HG03025 (cell line): ENCODE data around the gene HIRIP3.
"Not testable (repeated sequence)": the region's sequence is repeated elsewhere in the genome, so short reads cannot be mapped to it uniquely, and the experiment has no call there.

Experiments
- ATAC-seq: cut with Tn5 transposase; IDR thresholded peaks from one replicate; pipeline ENCODE4 v1.9.1; 2021; ENCODE audit warnings: mild to moderate bottlenecking, moderate library complexity; ENCODE audit not compliant: unreplicated experiment, low FRiP score

HIRIP3 gene

GRCh38 chr16:29995324-29995910 is at the start of gene HIRIP3:
HIRIP3 (minus strand) TSS chr16:29995617; CDS start chr16:29995605, 12 bp downstream.
- peak; percentile 43 for ATAC-seq

- ATAC-seq = no peak
Observed at GRCh38 chr16:30041841-30042240, 46.4 kb upstream of the HIRIP3 start.

GRCh38 chr16:30040690-30041089 is 45.3 kb upstream of the HIRIP3 start:
- ATAC-seq = not testable (repeated sequence)

GRCh38 chr16:30040221-30040620 is 44.8 kb upstream of the HIRIP3 start:
- no peak for ATAC-seq

- no peak for ATAC-seq
Observed at GRCh38 chr16:30033270-30033669, 37.9 kb upstream of the HIRIP3 start.

GRCh38 chr16:30032083-30032819 is 36.8 kb upstream of the HIRIP3 start:
- ATAC-seq = no peak

- ATAC-seq = no peak
Observed at GRCh38 chr16:30031477-30031918, 36.1 kb upstream of the HIRIP3 start.

GRCh38 chr16:30030841-30031413 is 35.5 kb upstream of the HIRIP3 start, which contains the start of gene TLCD3B:
TLCD3B (minus strand) TSS chr16:30031271; CDS start chr16:30030527, 744 bp downstream.
- ATAC-seq = no peak

- ATAC-seq = no peak
Observed at GRCh38 chr16:30030011-30030685, 34.7 kb upstream of the HIRIP3 start.

- ATAC-seq = no peak
Observed at GRCh38 chr16:30028438-30029076, 33.1 kb upstream of the HIRIP3 start.

GRCh38 chr16:30027588-30028437 is 32.4 kb upstream of the HIRIP3 start:
- no peak for ATAC-seq

- no peak for ATAC-seq
Observed at GRCh38 chr16:30026449-30026848, 31.0 kb upstream of the HIRIP3 start.

GRCh38 chr16:30025574-30025973 is 30.2 kb upstream of the HIRIP3 start:
- no peak for ATAC-seq

- no peak for ATAC-seq
Observed at GRCh38 chr16:30025156-30025555, 29.7 kb upstream of the HIRIP3 start.

GRCh38 chr16:30024451-30024850 is 29.0 kb upstream of the HIRIP3 start:
- no peak for ATAC-seq

- no peak for ATAC-seq
Observed at GRCh38 chr16:30023586-30023985, 28.2 kb upstream of the HIRIP3 start.

- no peak for ATAC-seq
Observed at GRCh38 chr16:30022887-30023286, 27.5 kb upstream of the HIRIP3 start, which contains the start of gene C16orf92. C16orf92 (plus strand) TSS chr16:30023198; CDS start chr16:30023341, 143 bp downstream.

- ATAC-seq = no peak
Observed at GRCh38 chr16:30018731-30019158, 23.3 kb upstream of the HIRIP3 start.

- ATAC-seq = not testable (repeated sequence)
Observed at GRCh38 chr16:30017937-30018336, 22.5 kb upstream of the HIRIP3 start.

GRCh38 chr16:30017277-30017656 is 21.9 kb upstream of the HIRIP3 start:
- no peak for ATAC-seq
